GM12865 (cell line): ENCODE data around the gene SNX24.
A peak's percentile ranks its signal among the peaks of the same experiment; 100 is the strongest.

Source experiments
- DNase-seq: peaks from one replicate; pipeline ENCODE4 v3.0.0; 2010; ENCODE audit warnings: low read depth
- H3K4me3 ChIP-seq: 2 replicates; pipeline ENCODE4 v1.5.1; 2011; ENCODE audit warnings: mild to moderate bottlenecking, low read depth, low read length, control low read depth
- TF ChIP-seq, protein P1 (sequence below): IDR thresholded peaks from 2 replicates; pipeline ENCODE4 v1.5.1; 2011; ENCODE audit warnings: low read length, control low read depth, low read depth, inconsistent platforms; ENCODE audit not compliant: insufficient read depth; ENCODE audit errors: missing control alignments

Gene SNX24

DNA sequence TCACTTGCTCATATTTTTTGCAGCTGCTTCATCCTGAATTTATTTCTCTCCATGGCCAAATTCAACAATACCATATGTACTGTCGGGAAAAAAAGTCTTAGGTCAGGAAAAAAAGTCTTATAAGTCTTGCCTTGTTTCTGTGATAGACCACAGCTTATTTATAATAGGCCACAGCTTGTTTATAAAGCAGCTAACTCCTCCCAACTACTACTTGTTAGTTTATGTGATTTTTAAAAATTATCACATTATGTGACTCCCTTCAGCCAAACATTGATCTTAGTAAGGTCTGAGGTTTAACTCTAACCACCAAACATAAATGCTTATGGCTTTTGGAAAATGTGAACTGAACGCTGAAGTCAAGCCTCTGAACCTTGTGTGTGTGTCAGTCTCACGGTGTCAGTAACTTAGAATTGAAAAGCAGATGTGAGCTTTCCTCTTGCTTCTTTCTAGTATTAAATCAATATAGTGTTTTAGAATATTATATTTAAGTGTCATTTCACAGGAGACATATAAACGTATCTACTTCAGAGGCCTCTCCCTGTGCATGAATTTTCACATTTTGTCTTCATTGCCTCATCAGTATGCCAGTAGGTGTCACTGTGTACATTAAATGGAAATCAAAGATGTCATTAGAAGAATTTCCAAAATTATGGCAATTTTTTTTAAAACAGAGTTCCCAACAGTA, 51.3 kb downstream of the SNX24 start:
- TF ChIP-seq, protein P1, sequence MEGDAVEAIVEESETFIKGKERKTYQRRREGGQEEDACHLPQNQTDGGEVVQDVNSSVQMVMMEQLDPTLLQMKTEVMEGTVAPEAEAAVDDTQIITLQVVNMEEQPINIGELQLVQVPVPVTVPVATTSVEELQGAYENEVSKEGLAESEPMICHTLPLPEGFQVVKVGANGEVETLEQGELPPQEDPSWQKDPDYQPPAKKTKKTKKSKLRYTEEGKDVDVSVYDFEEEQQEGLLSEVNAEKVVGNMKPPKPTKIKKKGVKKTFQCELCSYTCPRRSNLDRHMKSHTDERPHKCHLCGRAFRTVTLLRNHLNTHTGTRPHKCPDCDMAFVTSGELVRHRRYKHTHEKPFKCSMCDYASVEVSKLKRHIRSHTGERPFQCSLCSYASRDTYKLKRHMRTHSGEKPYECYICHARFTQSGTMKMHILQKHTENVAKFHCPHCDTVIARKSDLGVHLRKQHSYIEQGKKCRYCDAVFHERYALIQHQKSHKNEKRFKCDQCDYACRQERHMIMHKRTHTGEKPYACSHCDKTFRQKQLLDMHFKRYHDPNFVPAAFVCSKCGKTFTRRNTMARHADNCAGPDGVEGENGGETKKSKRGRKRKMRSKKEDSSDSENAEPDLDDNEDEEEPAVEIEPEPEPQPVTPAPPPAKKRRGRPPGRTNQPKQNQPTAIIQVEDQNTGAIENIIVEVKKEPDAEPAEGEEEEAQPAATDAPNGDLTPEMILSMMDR, result peak; percentile 22
- no peak overlapping the region for H3K4me3 ChIP-seq
- peak; percentile 14 for DNase-seq

GRCh38 chr5:122897283-122897602, 51.8 kb downstream of the SNX24 start:
- H3K4me3 ChIP-seq, result no peak overlapping the region
- no peak for DNase-seq
- TF ChIP-seq, protein P1, result no peak

DNA sequence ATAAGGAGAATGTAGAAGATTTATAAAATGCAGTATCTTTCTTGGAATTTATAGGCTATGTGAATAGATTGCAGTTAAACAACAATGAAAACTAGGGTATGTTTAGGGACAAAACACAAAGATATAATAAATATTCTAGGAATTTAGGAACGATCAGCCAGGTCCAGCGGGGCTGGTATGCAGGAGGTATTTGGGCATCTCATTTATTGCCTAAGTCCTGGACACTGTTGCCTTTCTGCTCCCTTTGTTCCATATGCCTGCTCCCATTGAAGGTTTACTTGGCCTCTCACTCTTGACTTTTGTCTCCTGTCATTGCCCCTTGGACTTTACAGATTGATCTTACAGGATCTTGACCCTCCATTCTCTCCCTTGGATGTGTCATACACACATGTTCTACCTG, 55.9 kb downstream of the SNX24 start:
- TF ChIP-seq, protein P1, result no peak
- H3K4me3 ChIP-seq, result no peak overlapping the region
- DNase-seq, result no peak

GRCh38 chr5:122902263-122902662, 56.9 kb downstream of the SNX24 start:
- H3K4me3 ChIP-seq, result no peak overlapping the region
- TF ChIP-seq, protein P1, result no peak
- DNase-seq, result no peak

DNA sequence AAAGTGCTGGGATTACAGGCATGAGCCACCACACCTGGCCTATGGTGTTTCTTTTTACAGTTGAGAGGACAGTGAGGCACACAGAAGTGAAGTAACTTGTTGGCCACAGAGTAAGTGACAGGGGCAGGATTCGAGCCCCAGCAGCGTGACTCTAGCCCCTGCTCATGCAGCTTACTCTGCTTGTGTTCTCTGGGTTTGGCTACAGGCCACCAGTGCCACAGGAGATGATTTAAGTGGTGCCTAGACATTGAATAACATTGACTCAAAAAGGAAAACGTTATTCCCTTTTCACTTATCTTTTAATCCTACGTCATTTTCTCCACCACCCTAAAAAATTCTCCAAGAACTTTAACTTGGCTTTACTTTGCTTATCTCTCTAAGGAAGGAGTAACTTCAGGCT, 61.4 kb downstream of the SNX24 start:
- TF ChIP-seq, protein P1, result no peak
- DNase-seq, result no peak
- H3K4me3 ChIP-seq, result no peak overlapping the region

- H3K4me3 ChIP-seq, result no peak overlapping the region
- no peak for DNase-seq
- TF ChIP-seq, protein P1, result no peak
Measured at GRCh38 chr5:122907276-122907675, 61.9 kb downstream of the SNX24 start.

- no peak for DNase-seq
- H3K4me3 ChIP-seq, result no peak overlapping the region
- TF ChIP-seq, protein P1, result no peak
Measured at GRCh38 chr5:122908108-122908507, 62.7 kb downstream of the SNX24 start.
